GM23338 (cell line): ENCODE results near the gene CYB5R3. TPM values are rescaled to one million over a fixed set of nuclear protein-coding genes. Genes with fewer than 3 reads are reported as not detected.
A peak's percentile ranks its signal among the peaks of the same experiment; 100 is the strongest.

Source experiments
- ATAC-seq: fragments of 200-7000 bp; cut with Tn5 transposase; 3 replicates; pipeline ENCODE4 v1.9.1; 2020
- DNase-seq: peaks from one replicate; pipeline ENCODE4 v3.0.0-alpha.2; 2015; ENCODE audit warnings: low spot score
- H2AFZ ChIP-seq: fragments of 200-600 bp; sonication (generic); 2 replicates; pipeline ENCODE4 v1.8.0; 2016; ENCODE audit warnings: antibody characterized with exemption, mild to moderate bottlenecking, moderate library complexity
- H3F3A ChIP-seq: fragments of 200-600 bp; sonication (generic); replicated peaks from 2 replicates; pipeline ENCODE4 v1.8.0; 2017; ENCODE audit warnings: antibody characterized with exemption, mixed run types, low read depth
- H3K27ac ChIP-seq: fragments of 200-600 bp; sonication (generic); 2 replicates; pipeline ENCODE4 v1.6.1; 2016; ENCODE audit warnings: low read depth
- H3K27me3 ChIP-seq: fragments of 200-600 bp; sonication (generic); 2 replicates; pipeline ENCODE4 v1.8.0; 2016; ENCODE audit warnings: mild to moderate bottlenecking, mixed run types, moderate library complexity; ENCODE audit not compliant: insufficient read depth
- H3K36me3 ChIP-seq: fragments of 200-600 bp; sonication (generic); 2 replicates; pipeline ENCODE4 v1.8.0; 2016; ENCODE audit warnings: mild to moderate bottlenecking; ENCODE audit not compliant: insufficient read depth
- H3K4me1 ChIP-seq: fragments of 200-600 bp; sonication (generic); 2 replicates; pipeline ENCODE4 v1.8.0; 2016; ENCODE audit warnings: mild to moderate bottlenecking, moderate library complexity; ENCODE audit not compliant: insufficient read depth
- H3K4me2 ChIP-seq: fragments of 200-600 bp; sonication (generic); 2 replicates; pipeline ENCODE4 v1.7.1; 2017; ENCODE audit warnings: mixed run types
- H3K4me3 ChIP-seq: fragments of 200-600 bp; sonication (generic); 2 replicates; pipeline ENCODE4 v1.6.1; 2016; ENCODE audit warnings: mixed run types
- H3K79me2 ChIP-seq: fragments of 200-600 bp; sonication (generic); replicated peaks from 2 replicates; pipeline ENCODE4 v1.8.0; 2017; ENCODE audit warnings: mild to moderate bottlenecking; ENCODE audit not compliant: insufficient read depth
- H3K9me2 ChIP-seq: fragments of 200-600 bp; sonication (generic); 2 replicates; pipeline ENCODE4 v1.8.0; 2017; ENCODE audit not compliant: insufficient read depth
- H4K20me1 ChIP-seq: fragments of 200-600 bp; sonication (generic); replicated peaks from 2 replicates; pipeline ENCODE4 v1.8.0; 2017; ENCODE audit warnings: mild to moderate bottlenecking; ENCODE audit not compliant: insufficient read depth
- H3K27ac Mint-ChIP-seq: 2 replicates; pipeline ENCODE4 v1.8.0; 2020; ENCODE audit warnings: inconsistent platforms, mild to moderate bottlenecking, moderate library complexity, mixed read lengths
- H3K27me3 Mint-ChIP-seq: 3 replicates; pipeline ENCODE4 v1.8.0; 2022; ENCODE audit warnings: low read depth, mild to moderate bottlenecking, moderate library complexity, mixed read lengths, inconsistent platforms; ENCODE audit not compliant: insufficient read depth, poor library complexity
- H3K36me3 Mint-ChIP-seq: 3 replicates; pipeline ENCODE4 v1.8.0; 2021; ENCODE audit warnings: low read depth, mild to moderate bottlenecking, inconsistent platforms, moderate library complexity, mixed read lengths
- H3K4me1 Mint-ChIP-seq: 3 replicates; pipeline ENCODE4 v1.8.0; 2020; ENCODE audit warnings: mild to moderate bottlenecking, inconsistent platforms, mixed read lengths
- H3K4me3 Mint-ChIP-seq: 3 replicates; pipeline ENCODE4 v1.8.0; 2021; ENCODE audit warnings: moderate library complexity, mild to moderate bottlenecking, inconsistent platforms, mixed read lengths
- H3K9me3 Mint-ChIP-seq: 3 replicates; pipeline ENCODE4 v1.8.0; 2020; ENCODE audit warnings: moderate library complexity, mild to moderate bottlenecking, inconsistent platforms, mixed read lengths
- CREB1 ChIP-seq: fragments of 250-450 bp; sonication (Bioruptor Pico); IDR thresholded peaks from 2 replicates; pipeline ENCODE4 v1.5.0; 2020; ENCODE audit warnings: low read depth, mild to moderate bottlenecking, moderate library complexity
- CTCF ChIP-seq, 2 experiments: fragments of 200-600 bp in 1 of 2; sonication (generic) in 1 of 2; conservative IDR thresholded peaks; 2 replicates each; pipeline versions ENCODE4 v1.5.1 to v1.6.1; 2016 to 2017; ENCODE audit warnings: antibody characterized with exemption in 2 of 2, low read depth in 2 of 2, mild to moderate bottlenecking in 2 of 2, moderate library complexity in 1 of 2
- EZH2phosphoT487 ChIP-seq: fragments of 200-600 bp; sonication (generic); IDR thresholded peaks from one replicate; pipeline ENCODE4 v1.8.1; 2018; ENCODE audit warnings: antibody characterized with exemption; ENCODE audit not compliant: unreplicated experiment
- JUNB ChIP-seq: IDR thresholded peaks from one replicate; pipeline ENCODE4 v1.6.1; 2016; ENCODE audit warnings: antibody characterized with exemption; ENCODE audit not compliant: unreplicated experiment
- NANOG ChIP-seq: IDR thresholded peaks from 2 replicates; pipeline ENCODE4 v1.6.1; 2016; ENCODE audit warnings: antibody characterized with exemption, borderline replicate concordance
- POLR2AphosphoS5 ChIP-seq: IDR thresholded peaks from 2 replicates; pipeline ENCODE4 v1.6.1; 2016; ENCODE audit warnings: antibody characterized with exemption, low read depth
- REST ChIP-seq: IDR thresholded peaks from one replicate; pipeline ENCODE4 v1.6.1; 2018; ENCODE audit warnings: antibody characterized with exemption; ENCODE audit not compliant: unreplicated experiment
- STAT1 ChIP-seq: IDR thresholded peaks from one replicate; pipeline ENCODE4 v1.6.1; 2016; ENCODE audit warnings: antibody characterized with exemption; ENCODE audit not compliant: unreplicated experiment
- ZNF114 ChIP-seq: fragments of 250-450 bp; sonication (Bioruptor Pico); IDR thresholded peaks from 2 replicates; pipeline ENCODE4 v1.5.0; 2020; ENCODE audit warnings: mild to moderate bottlenecking, moderate library complexity
- ZNF331 ChIP-seq: fragments of 250-450 bp; sonication (Bioruptor Pico); IDR thresholded peaks from 2 replicates; pipeline ENCODE4 v1.5.0; 2020; ENCODE audit warnings: low read depth, mild to moderate bottlenecking, moderate library complexity
- polyA plus RNA-seq: library from polyadenylated mRNA; unstranded; fragments of >200 nt; fragmentation: Nextera tagmentation; extraction: Ambion mirVana; gene quantifications from 2 replicates; pipeline ENCODE4 v1.2.1, GENCODE V29; 2016
- total RNA-seq: library from RNA; depleted of rRNA; stranded (reverse); fragments of >200 nt; shearing (Covaris generic); gene quantifications from 2 replicates; pipeline ENCODE4 v1.2.3, GENCODE V29; 2014
- TF ChIP-seq, protein P1 (sequence below): fragments of 250-450 bp; sonication (Bioruptor Pico); IDR thresholded peaks from 2 replicates; pipeline ENCODE4 v1.5.0; 2020; ENCODE audit warnings: mild to moderate bottlenecking, moderate library complexity
- TF ChIP-seq, protein P2 (sequence below): IDR thresholded peaks from 2 replicates; pipeline ENCODE4 v1.6.1; 2016; ENCODE audit warnings: antibody characterized with exemption

CYB5R3 gene
- total and polyA plus RNA-seq, 2 experiments from 2014 or later = 76.2 to 76.9 TPM

DNA sequence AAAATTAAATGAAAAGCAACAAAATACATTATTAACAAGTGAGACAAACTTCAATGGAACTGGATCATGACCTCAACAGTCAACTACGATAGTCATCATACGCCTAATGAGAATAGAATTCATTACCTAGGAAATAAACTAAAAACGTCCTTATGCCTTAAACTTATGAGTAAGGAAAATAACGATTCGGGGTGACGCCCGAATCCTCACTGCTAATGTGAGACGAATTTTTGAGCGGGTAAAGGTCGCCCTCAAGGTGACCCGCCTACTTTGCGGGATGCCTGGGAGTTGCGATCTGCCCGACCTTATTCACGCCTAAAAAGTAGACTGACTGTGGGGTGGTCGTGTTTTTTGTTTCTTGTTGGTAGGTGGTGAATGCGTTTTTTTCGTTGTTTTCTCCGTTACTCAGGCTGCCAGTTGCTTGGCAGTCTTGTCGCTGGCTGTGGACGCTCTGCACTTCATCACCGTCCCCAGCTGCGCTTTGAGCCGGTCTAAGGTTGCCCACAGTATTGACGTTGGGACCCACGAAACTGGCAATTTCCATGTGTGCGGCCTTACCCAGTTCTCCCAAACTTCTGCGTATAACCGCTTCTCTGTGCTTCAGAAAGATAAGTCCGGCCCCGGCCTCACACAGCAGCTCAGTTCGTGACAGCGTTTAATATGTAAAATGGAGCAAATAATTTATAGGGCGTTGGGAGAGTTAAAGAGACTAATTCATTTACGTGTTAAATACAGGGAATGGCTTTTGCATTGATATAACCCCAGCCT lies 33.9 kb downstream of the CYB5R3 start:
- Histone ChIP-seq H3K79me2 (peaks cover 40% of the 10 kb centered on the region), H3K9me2 (no peaks in the 10 kb centered on the region), H3K4me3 (peak overlapping the region; percentile 99), H2AFZ (no peak overlapping the region), H3K27me3 (no peaks in the 10 kb centered on the region), H3K27ac (peak overlapping the region; percentile 56), H4K20me1 (peaks cover 20% of the 10 kb centered on the region), H3K4me1 (peaks cover 15% of the 10 kb centered on the region; the same call in 1 of the 2 replicates), H3F3A (peaks cover 5% of the 10 kb centered on the region), H3K36me3 (no peaks in the 10 kb centered on the region), H3K4me2 (peak overlapping the region; percentile 48)
- peak overlapping the region; percentile 90 for H3K4me3 Mint-ChIP-seq
- peaks cover 37% of the 10 kb centered on the region for H3K4me1 Mint-ChIP-seq
- DNase-seq (peak; percentile 95), ATAC-seq (peak; percentile 81)
- peak; percentile 100 for TF ChIP-seq POLR2AphosphoS5
- no peak for TF ChIP-seq REST
- TF ChIP-seq STAT1 = no peak
- peak; percentile 74 for TF ChIP-seq CREB1 (CRISPR knock-in tag)
- TF ChIP-seq ZNF331 (CRISPR knock-in tag) = peak; percentile 47; the same call in 1 of the 2 replicates
- TF ChIP-seq, protein P1, sequence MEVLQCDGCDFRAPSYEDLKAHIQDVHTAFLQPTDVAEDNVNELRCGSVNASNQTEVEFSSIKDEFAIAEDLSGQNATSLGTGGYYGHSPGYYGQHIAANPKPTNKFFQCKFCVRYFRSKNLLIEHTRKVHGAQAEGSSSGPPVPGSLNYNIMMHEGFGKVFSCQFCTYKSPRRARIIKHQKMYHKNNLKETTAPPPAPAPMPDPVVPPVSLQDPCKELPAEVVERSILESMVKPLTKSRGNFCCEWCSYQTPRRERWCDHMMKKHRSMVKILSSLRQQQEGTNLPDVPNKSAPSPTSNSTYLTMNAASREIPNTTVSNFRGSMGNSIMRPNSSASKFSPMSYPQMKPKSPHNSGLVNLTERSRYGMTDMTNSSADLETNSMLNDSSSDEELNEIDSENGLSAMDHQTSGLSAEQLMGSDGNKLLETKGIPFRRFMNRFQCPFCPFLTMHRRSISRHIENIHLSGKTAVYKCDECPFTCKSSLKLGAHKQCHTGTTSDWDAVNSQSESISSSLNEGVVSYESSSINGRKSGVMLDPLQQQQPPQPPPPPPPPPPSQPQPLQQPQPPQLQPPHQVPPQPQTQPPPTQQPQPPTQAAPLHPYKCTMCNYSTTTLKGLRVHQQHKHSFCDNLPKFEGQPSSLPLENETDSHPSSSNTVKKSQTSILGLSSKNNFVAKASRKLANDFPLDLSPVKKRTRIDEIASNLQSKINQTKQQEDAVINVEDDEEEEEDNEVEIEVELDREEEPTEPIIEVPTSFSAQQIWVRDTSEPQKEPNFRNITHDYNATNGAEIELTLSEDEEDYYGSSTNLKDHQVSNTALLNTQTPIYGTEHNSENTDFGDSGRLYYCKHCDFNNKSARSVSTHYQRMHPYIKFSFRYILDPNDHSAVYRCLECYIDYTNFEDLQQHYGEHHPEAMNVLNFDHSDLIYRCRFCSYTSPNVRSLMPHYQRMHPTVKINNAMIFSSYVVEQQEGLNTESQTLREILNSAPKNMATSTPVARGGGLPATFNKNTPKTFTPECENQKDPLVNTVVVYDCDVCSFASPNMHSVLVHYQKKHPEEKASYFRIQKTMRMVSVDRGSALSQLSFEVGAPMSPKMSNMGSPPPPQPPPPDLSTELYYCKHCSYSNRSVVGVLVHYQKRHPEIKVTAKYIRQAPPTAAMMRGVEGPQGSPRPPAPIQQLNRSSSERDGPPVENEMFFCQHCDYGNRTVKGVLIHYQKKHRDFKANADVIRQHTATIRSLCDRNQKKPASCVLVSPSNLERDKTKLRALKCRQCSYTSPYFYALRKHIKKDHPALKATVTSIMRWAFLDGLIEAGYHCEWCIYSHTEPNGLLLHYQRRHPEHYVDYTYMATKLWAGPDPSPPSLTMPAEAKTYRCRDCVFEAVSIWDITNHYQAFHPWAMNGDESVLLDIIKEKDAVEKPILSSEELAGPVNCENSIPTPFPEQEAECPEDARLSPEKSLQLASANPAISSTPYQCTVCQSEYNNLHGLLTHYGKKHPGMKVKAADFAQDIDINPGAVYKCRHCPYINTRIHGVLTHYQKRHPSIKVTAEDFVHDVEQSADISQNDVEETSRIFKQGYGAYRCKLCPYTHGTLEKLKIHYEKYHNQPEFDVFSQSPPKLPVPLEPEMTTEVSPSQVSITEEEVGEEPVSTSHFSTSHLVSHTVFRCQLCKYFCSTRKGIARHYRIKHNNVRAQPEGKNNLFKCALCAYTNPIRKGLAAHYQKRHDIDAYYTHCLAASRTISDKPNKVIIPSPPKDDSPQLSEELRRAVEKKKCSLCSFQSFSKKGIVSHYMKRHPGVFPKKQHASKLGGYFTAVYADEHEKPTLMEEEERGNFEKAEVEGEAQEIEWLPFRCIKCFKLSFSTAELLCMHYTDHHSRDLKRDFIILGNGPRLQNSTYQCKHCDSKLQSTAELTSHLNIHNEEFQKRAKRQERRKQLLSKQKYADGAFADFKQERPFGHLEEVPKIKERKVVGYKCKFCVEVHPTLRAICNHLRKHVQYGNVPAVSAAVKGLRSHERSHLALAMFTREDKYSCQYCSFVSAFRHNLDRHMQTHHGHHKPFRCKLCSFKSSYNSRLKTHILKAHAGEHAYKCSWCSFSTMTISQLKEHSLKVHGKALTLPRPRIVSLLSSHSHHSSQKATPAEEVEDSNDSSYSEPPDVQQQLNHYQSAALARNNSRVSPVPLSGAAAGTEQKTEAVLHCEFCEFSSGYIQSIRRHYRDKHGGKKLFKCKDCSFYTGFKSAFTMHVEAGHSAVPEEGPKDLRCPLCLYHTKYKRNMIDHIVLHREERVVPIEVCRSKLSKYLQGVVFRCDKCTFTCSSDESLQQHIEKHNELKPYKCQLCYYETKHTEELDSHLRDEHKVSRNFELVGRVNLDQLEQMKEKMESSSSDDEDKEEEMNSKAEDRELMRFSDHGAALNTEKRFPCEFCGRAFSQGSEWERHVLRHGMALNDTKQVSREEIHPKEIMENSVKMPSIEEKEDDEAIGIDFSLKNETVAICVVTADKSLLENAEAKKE (CRISPR knock-in tag) = peak; percentile 58; the same call in 1 of the 2 replicates
- TF ChIP-seq ZNF114 (CRISPR knock-in tag) = no peak; the same call in 1 of the 2 replicates
- TF ChIP-seq JUNB = peak; percentile 64
- TF ChIP-seq, protein P2, sequence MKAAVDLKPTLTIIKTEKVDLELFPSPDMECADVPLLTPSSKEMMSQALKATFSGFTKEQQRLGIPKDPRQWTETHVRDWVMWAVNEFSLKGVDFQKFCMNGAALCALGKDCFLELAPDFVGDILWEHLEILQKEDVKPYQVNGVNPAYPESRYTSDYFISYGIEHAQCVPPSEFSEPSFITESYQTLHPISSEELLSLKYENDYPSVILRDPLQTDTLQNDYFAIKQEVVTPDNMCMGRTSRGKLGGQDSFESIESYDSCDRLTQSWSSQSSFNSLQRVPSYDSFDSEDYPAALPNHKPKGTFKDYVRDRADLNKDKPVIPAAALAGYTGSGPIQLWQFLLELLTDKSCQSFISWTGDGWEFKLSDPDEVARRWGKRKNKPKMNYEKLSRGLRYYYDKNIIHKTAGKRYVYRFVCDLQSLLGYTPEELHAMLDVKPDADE = peak; percentile 82
- no peak for TF ChIP-seq EZH2phosphoT487
- 0 out of 4 replicates have a peak, but pooled peaks of 1 of the 2 experiments have one; percentile 2 for TF ChIP-seq CTCF (conservative IDR thresholded peaks at IDR 0.05; ENCODE audit: low read depth in 2 of 2)
- TF ChIP-seq NANOG = peak; percentile 61; the same call in 1 of the 2 replicates
- peaks cover 27% of the 10 kb centered on the region for H3K36me3 Mint-ChIP-seq
- no peaks in the 10 kb centered on the region; the same call in 2 of the 3 replicates for H3K9me3 Mint-ChIP-seq
- H3K27ac Mint-ChIP-seq = peak overlapping the region; percentile 100
- peaks cover 41% of the 10 kb centered on the region for H3K27me3 Mint-ChIP-seq
